Panc1 (cell line): ENCODE measurements around the gene RNF175.

Experiments
- TCF7L2 ChIP-seq: IDR thresholded peaks from 2 replicates; pipeline ENCODE4 v1.6.1; 2011; ENCODE audit warnings: mild to moderate bottlenecking, low read depth, low read length, inconsistent platforms
- TF ChIP-seq, protein P1 (sequence below): fragments of 450-650 bp; IDR thresholded peaks from 2 replicates; pipeline ENCODE4 v1.5.1; 2017; ENCODE audit warnings: mild to moderate bottlenecking

DNA sequence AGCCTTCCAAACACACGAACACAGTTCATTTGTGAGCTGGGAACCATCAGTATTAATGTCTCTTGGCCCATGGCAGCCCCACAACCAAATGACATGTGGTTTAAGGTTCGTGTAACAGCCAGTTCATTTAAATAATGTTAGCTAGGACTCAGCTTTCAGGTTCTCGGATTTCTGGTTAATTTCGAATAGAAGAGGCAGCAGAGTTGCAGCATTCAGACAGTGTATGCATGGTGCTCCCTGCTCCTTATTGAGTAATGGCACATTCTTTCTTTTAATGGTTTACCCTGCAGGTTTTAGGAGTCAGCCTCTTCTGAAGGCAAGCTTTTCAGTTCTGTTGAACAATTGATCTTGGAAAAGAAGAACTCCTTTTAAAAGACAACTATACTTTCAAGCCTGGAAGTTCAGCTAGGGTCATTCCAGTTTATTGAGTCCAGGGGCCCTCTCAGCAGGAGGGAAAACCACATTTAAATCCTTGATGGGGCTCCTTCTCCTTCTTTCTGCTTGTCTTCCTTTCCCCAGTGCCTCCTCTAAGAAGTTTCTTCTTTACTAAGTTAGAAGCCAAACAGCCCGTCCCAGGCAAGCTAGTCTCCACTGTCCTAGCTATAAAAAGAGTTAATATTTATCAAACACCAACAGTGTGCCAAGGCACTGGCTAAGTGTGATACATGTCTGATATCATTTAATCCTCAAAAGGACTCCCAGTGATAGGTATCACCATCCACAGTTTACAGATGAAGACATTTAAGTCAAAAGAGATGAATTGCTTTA is 5.0 kb upstream of the RNF175 start:
- TF ChIP-seq, protein P1, sequence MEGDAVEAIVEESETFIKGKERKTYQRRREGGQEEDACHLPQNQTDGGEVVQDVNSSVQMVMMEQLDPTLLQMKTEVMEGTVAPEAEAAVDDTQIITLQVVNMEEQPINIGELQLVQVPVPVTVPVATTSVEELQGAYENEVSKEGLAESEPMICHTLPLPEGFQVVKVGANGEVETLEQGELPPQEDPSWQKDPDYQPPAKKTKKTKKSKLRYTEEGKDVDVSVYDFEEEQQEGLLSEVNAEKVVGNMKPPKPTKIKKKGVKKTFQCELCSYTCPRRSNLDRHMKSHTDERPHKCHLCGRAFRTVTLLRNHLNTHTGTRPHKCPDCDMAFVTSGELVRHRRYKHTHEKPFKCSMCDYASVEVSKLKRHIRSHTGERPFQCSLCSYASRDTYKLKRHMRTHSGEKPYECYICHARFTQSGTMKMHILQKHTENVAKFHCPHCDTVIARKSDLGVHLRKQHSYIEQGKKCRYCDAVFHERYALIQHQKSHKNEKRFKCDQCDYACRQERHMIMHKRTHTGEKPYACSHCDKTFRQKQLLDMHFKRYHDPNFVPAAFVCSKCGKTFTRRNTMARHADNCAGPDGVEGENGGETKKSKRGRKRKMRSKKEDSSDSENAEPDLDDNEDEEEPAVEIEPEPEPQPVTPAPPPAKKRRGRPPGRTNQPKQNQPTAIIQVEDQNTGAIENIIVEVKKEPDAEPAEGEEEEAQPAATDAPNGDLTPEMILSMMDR = no peak
- TF ChIP-seq TCF7L2 = no peak
